ENCODE results near the gene ZNF667. TPM values are rescaled to one million over a fixed set of nuclear protein-coding genes. Genes with fewer than 3 reads are reported as not detected.
A peak's percentile ranks its signal among the peaks of the same experiment; 100 is the strongest.

The ZNF667 gene
- total RNA-seq, 1 experiment from 2014 or later = not detected

GRCh38 chr19:56400485-56400884, 76.7 kb downstream of the ZNF667 start:
- no peak for DNase-seq (ENCODE audit: low read depth)
- in situ Hi-C loops (cut with HindIII; ENCODE audit: low pct_unique_long_range_greater_than_20kb, low sequenced_read_pairs) = no loop called here

- in situ Hi-C loops (cut with HindIII; ENCODE audit: low pct_unique_long_range_greater_than_20kb, low sequenced_read_pairs) = no loop called here
- no peak for DNase-seq (ENCODE audit: low read depth)
These were observed 78.3 kb downstream of the ZNF667 start for GRCh38 chr19:56398809-56399208.

- peak; percentile 70 for DNase-seq (ENCODE audit: low read depth)
These were observed 83.8 kb downstream of the ZNF667 start, which contains the start of gene ZNF582 for GRCh38 chr19:56393119-56394012. Gene ZNF582 (minus strand): TSS chr19:56393534. CDS start chr19:56391752, 1,782 bp downstream.

More at GRCh38 chr19:56393119-56394012, 83.8 kb downstream of the ZNF667 start, which contains the start of gene ZNF582:
- in situ Hi-C loops (cut with HindIII; ENCODE audit: low pct_unique_long_range_greater_than_20kb, low sequenced_read_pairs) = no loop called here

Other genes starting within 250 kb of the ZNF667 start
- not detected in 2 replicates for gene EDDM13, start 204.6 kb downstream of the ZNF667 start, total RNA-seq (2014; rRNA removed; shearing (Covaris generic); ENCODE audit: low replicate concordance)
- gene ZSCAN5A, start 162.5 kb downstream of the ZNF667 start, total RNA-seq (2014; rRNA removed; shearing (Covaris generic); ENCODE audit: low replicate concordance) = 3.2 and 5.6 TPM in 2 replicates
- 0.51 TPM in 1 of 2 replicates, not detected in the other for gene ZNF582, start 83.8 kb downstream of the ZNF667 start, total RNA-seq (2014; rRNA removed; shearing (Covaris generic); ENCODE audit: low replicate concordance)
- gene ZNF583, start 73.0 kb downstream of the ZNF667 start, total RNA-seq (2014; rRNA removed; shearing (Covaris generic); ENCODE audit: low replicate concordance) = 0.52 and 1.6 TPM in 2 replicates
- gene ZNF471, start 30.5 kb upstream of the ZNF667 start, total RNA-seq (2014; rRNA removed; shearing (Covaris generic); ENCODE audit: low replicate concordance) = not detected in 2 replicates
- gene ZFP28, start 61.6 kb upstream of the ZNF667 start, total RNA-seq (2014; rRNA removed; shearing (Covaris generic); ENCODE audit: low replicate concordance) = not detected in 2 replicates
- 1.7 and 3.6 TPM in 2 replicates for gene ZNF470, start 90.1 kb upstream of the ZNF667 start, total RNA-seq (2014; rRNA removed; shearing (Covaris generic); ENCODE audit: low replicate concordance)
- gene ZNF71, start 118.0 kb upstream of the ZNF667 start, total RNA-seq (2014; rRNA removed; shearing (Covaris generic); ENCODE audit: low replicate concordance) = 11.2 and 22.5 TPM in 2 replicates
- 0.38 and 1.0 TPM in 2 replicates for gene SMIM17, start 165.8 kb upstream of the ZNF667 start, total RNA-seq (2014; rRNA removed; shearing (Covaris generic); ENCODE audit: low replicate concordance)
- gene ZNF835, start 194.4 kb upstream of the ZNF667 start, total RNA-seq (2014; rRNA removed; shearing (Covaris generic); ENCODE audit: low replicate concordance) = not detected in 2 replicates

Data from Caki2 (cell line).